ENCODE data around the gene SCD5. TPM values are rescaled to one million over a fixed set of nuclear protein-coding genes. Genes with fewer than 3 reads are reported as not detected.

SCD5 gene
- total RNA-seq, 6 experiments from 2014 or later = 0.62 to 1.4 (median 0.96) TPM

DNA sequence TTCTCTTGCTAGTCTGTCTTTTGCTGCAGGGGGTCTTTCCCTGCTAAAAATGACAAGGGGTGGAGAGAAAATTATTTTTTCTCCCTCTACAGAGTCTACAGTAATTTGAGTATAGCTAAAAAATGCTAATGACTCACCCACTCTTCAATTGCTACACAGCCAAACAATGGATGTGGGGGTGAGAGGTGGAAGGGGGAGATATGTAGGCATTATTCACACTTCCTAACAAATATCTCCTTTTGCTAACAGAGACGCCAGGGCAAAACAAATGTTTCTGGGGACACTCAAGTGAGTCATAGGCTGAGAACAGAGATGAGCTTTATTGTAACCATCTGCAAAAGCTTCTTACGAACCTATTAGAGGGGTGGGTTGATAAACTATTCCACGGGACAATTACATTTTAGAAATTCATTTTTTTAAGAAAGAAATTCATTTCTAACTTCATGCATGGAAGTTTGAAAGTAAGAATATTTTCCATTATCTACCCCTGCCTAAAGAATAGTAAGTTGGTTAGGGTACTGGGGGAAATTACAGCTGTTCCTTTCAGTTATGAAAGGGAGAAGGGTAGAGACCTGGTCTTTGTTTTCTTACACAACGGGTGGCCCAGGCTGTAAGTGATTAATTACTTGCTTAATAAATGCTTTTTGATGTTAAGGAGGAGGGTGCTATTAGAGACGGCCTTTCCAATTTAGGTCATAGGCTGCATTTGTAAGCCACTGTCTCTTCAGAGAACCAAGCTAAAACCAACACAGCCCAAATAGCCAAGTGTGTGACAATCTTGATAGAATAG is 12.8 kb downstream of the SCD5 start:
- no peaks in the 10 kb centered on the region for H3K36me3 ChIP-seq
- intact Hi-C loops (cut with DNase I) = no loop called here
- no peak overlapping the region for H3K4me3 ChIP-seq
- no peak overlapping the region for H3K27ac ChIP-seq
- no peaks in the 10 kb centered on the region for H3K9me3 ChIP-seq
- DNase-seq (no peak), ATAC-seq (peak in 3 of 4 donors; percentile 30 to 82 (median 64))
- H3K27me3 ChIP-seq = no peaks in the 10 kb centered on the region
- no peaks in the 10 kb centered on the region for H3K4me1 ChIP-seq
- TF ChIP-seq, protein P1, sequence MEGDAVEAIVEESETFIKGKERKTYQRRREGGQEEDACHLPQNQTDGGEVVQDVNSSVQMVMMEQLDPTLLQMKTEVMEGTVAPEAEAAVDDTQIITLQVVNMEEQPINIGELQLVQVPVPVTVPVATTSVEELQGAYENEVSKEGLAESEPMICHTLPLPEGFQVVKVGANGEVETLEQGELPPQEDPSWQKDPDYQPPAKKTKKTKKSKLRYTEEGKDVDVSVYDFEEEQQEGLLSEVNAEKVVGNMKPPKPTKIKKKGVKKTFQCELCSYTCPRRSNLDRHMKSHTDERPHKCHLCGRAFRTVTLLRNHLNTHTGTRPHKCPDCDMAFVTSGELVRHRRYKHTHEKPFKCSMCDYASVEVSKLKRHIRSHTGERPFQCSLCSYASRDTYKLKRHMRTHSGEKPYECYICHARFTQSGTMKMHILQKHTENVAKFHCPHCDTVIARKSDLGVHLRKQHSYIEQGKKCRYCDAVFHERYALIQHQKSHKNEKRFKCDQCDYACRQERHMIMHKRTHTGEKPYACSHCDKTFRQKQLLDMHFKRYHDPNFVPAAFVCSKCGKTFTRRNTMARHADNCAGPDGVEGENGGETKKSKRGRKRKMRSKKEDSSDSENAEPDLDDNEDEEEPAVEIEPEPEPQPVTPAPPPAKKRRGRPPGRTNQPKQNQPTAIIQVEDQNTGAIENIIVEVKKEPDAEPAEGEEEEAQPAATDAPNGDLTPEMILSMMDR (IDR thresholded peaks at IDR 0.05) = no peak
- TF ChIP-seq POLR2A (IDR thresholded peaks at IDR 0.05) = no peak
- WGBS (ENCODE audit: insufficient coverage, low coverage, low lambda C conversion rate, missing lambda C conversion rate) = 41% methylated on average over 5 of the region's 5 CpGs

DNA sequence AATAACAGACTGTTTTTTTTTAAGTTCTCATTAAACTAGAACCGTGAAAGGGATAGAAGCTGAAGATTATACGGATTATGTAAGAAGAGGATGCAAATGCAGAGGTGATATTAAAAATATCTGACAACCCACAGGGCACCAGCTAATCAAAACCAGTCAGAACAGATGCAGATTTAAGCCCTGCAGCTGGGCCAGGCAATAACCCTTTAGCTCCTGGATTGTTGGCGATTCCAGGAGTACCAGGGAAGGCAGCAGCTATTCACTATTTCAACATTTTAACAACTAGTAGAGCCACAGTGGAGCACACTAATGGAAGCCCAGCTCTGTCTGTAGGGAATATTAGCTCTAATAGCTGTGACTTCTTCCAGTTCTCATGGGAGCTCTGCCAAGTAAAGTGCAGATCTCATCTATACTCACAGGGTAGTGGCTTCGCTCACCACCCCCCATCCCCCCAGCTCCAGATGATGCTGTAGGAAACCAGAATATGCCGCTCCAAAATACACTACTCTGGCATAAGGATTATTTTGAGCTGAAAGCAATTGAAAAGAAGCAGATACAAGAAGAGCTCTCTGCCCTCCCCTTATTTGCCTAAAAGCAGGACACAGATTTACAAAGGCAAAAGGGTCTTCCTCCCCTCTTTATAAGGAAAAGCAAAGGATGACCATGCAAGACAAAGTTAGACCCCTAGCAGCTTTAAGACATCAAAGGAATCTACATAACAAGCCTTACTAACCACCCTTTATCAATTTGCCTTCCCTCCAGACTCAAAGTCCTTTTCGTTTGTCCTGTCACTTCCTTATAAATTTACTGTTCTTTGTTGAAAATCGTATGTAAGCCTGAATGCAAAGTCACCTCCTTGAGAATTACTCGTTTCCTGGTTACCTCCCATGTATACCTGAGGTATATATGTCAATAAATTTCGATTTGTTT is 13.7 kb downstream of the SCD5 start:
- H3K4me3 ChIP-seq = no peak overlapping the region
- no peaks in the 10 kb centered on the region for H3K9me3 ChIP-seq
- TF ChIP-seq POLR2A (IDR thresholded peaks at IDR 0.05) = no peak
- TF ChIP-seq, protein P1 (IDR thresholded peaks at IDR 0.05) = no peak
- WGBS (ENCODE audit: insufficient coverage, low coverage, low lambda C conversion rate, missing lambda C conversion rate) = 18% methylated on average over 8 of the region's 9 CpGs
- H3K27me3 ChIP-seq = no peaks in the 10 kb centered on the region
- no peaks in the 10 kb centered on the region for H3K4me1 ChIP-seq
- H3K27ac ChIP-seq = no peak overlapping the region
- no peaks in the 10 kb centered on the region for H3K36me3 ChIP-seq
- intact Hi-C loops (cut with DNase I) = no loop called here
- DNase-seq (no peak), ATAC-seq (peak in 1 of 4 donors; percentile 40)

DNA sequence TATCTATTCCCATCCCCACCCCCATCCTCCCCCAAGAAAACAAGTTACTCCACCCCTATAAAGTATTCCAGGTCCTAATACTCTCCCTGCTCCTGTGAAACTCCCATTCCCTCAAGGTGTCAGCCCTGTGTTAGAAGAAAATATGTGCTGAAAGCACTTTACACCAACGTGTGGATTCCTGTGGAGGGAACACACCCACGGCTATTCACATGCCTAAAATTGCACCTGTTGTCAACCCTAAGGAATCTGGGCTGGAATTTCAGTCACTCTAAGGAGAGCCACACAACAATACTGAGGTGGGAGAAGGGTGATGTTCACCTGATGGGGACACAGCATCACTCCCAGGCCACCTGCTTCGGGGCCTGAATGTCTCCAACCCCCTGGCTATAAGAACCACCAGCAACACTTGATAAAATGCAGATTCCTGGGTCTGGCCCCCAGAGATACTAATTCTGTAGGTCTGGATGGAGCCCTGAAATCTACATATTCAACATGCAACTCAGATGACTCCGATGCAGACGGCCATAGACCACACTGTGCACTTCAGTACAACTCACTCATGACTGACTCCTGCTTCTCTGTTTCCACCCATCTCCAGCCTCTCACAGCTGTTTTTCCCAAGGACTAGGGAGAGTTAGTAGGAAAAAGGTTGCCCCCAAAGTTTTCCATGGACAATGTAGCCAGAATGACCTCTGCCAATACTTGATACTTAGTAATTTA is 15.8 kb downstream of the SCD5 start:
- no peak overlapping the region for H3K27ac ChIP-seq

DNA sequence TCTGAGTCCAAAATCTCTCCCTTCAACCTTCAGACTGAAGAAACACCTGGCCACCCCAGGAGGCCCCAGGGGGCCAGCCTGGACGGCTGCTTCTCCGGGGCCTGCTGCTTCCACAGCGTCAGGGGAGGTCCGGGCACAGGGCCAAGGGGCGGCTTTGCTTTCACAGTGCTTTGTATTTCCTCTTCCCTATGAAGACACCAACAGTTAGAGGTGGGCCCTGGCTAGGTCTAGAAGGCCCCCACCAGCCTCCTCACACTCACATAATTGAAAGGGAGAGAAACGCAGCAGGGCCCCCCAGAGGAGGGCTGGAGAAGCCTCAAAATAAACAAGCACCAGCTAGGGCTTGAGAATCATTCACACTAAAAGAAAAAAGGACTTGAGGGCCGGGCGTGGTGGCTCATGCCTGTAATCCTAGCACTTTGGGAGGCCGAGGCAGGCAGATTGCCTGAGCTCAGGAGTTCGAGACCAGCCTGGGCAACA is 17.8 kb downstream of the SCD5 start:
- H3K27ac ChIP-seq = no peak overlapping the region
- DNase-seq = peak; percentile 67 to 74 (median 72)
- ATAC-seq = peak; percentile 48 to 74 (median 66)
- intact Hi-C loops (cut with DNase I) = no loop called here
- no peaks in the 10 kb centered on the region for H3K36me3 ChIP-seq
- H3K9me3 ChIP-seq = no peaks in the 10 kb centered on the region
- H3K4me1 ChIP-seq = no peaks in the 10 kb centered on the region
- TF ChIP-seq, protein P1 (IDR thresholded peaks at IDR 0.05) = no peak
- TF ChIP-seq POLR2A (IDR thresholded peaks at IDR 0.05) = no peak
- WGBS (ENCODE audit: insufficient coverage, low coverage, low lambda C conversion rate, missing lambda C conversion rate) = 52% methylated on average over 8 of the region's 10 CpGs
- no peak overlapping the region for H3K4me3 ChIP-seq
- no peaks in the 10 kb centered on the region for H3K27me3 ChIP-seq

More for the DNA sequence above, 15.8 kb downstream of the SCD5 start:
- Histone ChIP-seq H3K27me3 (no peaks in the 10 kb centered on the region), H3K9me3 (no peaks in the 10 kb centered on the region), H3K4me3 (no peak overlapping the region), H3K4me1 (no peaks in the 10 kb centered on the region), H3K36me3 (no peaks in the 10 kb centered on the region)
- intact Hi-C loops (cut with DNase I) = no loop called here
- WGBS (ENCODE audit: insufficient coverage, low coverage, low lambda C conversion rate, missing lambda C conversion rate) = 42% methylated on average over 3 of the region's 5 CpGs
- no peak for DNase-seq
- no peak for ATAC-seq
- TF ChIP-seq POLR2A (IDR thresholded peaks at IDR 0.05) = no peak
- TF ChIP-seq, protein P1 (IDR thresholded peaks at IDR 0.05) = no peak

Measured in right lobe of liver (tissue), 6 donors.